H1 (cell line): ENCODE results near the gene MRPS27. TPM values are rescaled to one million over a fixed set of nuclear protein-coding genes. Genes with fewer than 3 reads are reported as not detected.

Experiments
- CTCF ChIA-PET: fragments of 300-600 bp; sonication (Branson Sonifier 250); formaldehyde crosslinking; loops from one replicate; lab custom pipeline; 2021; ENCODE audit not compliant: partially characterized antibody; lab: Charles Lee
- POLR2A ChIA-PET: fragments of 300-600 bp; sonication (Branson Sonifier 250); formaldehyde crosslinking; loops from one replicate; lab custom pipeline; 2021; ENCODE audit warnings: inconsistent platforms; ENCODE audit not compliant: partially characterized antibody; lab: Charles Lee
- DNase-seq, 2 experiments: peaks; one replicate each; pipeline versions ENCODE4 v3.0.0 to v3.0.0-alpha.2; 2010 to 2022; ENCODE audit warnings: low spot score in 2 of 2, low read depth in 1 of 2, mixed read lengths in 1 of 2
- FAIRE-seq: peaks from 2 replicates; lab custom pipeline; 2011; peaks lifted over from hg19 to GRCh38; lab: Jason Lieb, UNC
- H2AFZ ChIP-seq: 2 replicates; pipeline ENCODE4 v1.8.1; 2012; ENCODE audit warnings: low read length, inconsistent platforms
- H2AK5ac ChIP-seq: 2 replicates; pipeline ENCODE4 v1.6.1; 2013; ENCODE audit warnings: low read depth, low read length
- H2BK120ac ChIP-seq: replicated peaks from 2 replicates; pipeline ENCODE3; 2013; ENCODE audit warnings: low read depth, low read length, inconsistent platforms
- H2BK12ac ChIP-seq: 2 replicates; pipeline ENCODE4 v1.6.1; 2013; ENCODE audit warnings: low read depth, low read length
- H2BK15ac ChIP-seq: 2 replicates; pipeline ENCODE4 v1.6.1; 2013; ENCODE audit warnings: low read length
- H2BK20ac ChIP-seq: 2 replicates; pipeline ENCODE4 v1.6.1; 2013; ENCODE audit warnings: low read length
- H2BK5ac ChIP-seq: 2 replicates; pipeline ENCODE4 v1.6.1; 2013; ENCODE audit warnings: low read depth, low read length
- H3K14ac ChIP-seq: 2 replicates; pipeline ENCODE4 v1.6.1; 2013; ENCODE audit warnings: inconsistent platforms; ENCODE audit not compliant: insufficient read length
- H3K18ac ChIP-seq: 2 replicates; pipeline ENCODE4 v1.6.1; 2013; ENCODE audit warnings: low read length; ENCODE audit errors: extremely low read depth
- H3K23ac ChIP-seq: 2 replicates; pipeline ENCODE4 v1.6.1; 2013; ENCODE audit warnings: inconsistent platforms; ENCODE audit not compliant: insufficient read length
- H3K23me2 ChIP-seq: 2 replicates; pipeline ENCODE4 v1.6.1; 2013; ENCODE audit warnings: low read depth, low read length
- H3K27ac ChIP-seq: 2 replicates; pipeline ENCODE4 v1.6.1; 2011; ENCODE audit warnings: low read depth, low read length, inconsistent platforms
- H3K27me3 ChIP-seq, 4 experiments: replicated peaks in 1 of 4; 1 replicate in 1 of 4; 2 replicates in 3 of 4; pipeline versions ENCODE4 v1.6.1 to v1.8.1; 2011 to 2013; ENCODE audit warnings: low read length in 3 of 4, mild to moderate bottlenecking in 3 of 4, inconsistent platforms in 2 of 4, mixed read lengths in 2 of 4, moderate library complexity in 1 of 4; ENCODE audit not compliant: control insufficient read depth in 3 of 4, insufficient read depth in 3 of 4; ENCODE audit errors: extremely low read depth in 1 of 4
- H3K36me3 ChIP-seq, 4 experiments: 2 replicates each; pipeline versions ENCODE4 v1.6.1 to v1.8.1; 2011 to 2013; ENCODE audit warnings: mild to moderate bottlenecking in 4 of 4, low read length in 3 of 4, moderate library complexity in 2 of 4, control low read depth in 1 of 4, inconsistent platforms in 1 of 4; ENCODE audit not compliant: insufficient read depth in 4 of 4, control insufficient read depth in 2 of 4
- H3K4ac ChIP-seq: replicated peaks from 2 replicates; pipeline ENCODE3; 2013; ENCODE audit warnings: low read length, low read depth, mixed read lengths, inconsistent platforms; ENCODE audit not compliant: insufficient read length
- H3K4me1 ChIP-seq, 4 experiments: replicated peaks in 1 of 4; 1 replicate in 1 of 4; 2 replicates in 3 of 4; pipeline versions ENCODE4 v1.6.1 to v1.8.1; 2011 to 2013; ENCODE audit warnings: low read length in 3 of 4, inconsistent platforms in 2 of 4, mixed read lengths in 1 of 4; ENCODE audit not compliant: insufficient read depth in 4 of 4, control insufficient read depth in 3 of 4
- H3K4me2 ChIP-seq, 2 experiments: 2 replicates each; pipeline versions ENCODE4 v1.6.1 to v1.8.1; 2011 to 2013; ENCODE audit warnings: low read depth in 2 of 2, low read length in 2 of 2, control low read depth in 1 of 2, inconsistent platforms in 1 of 2, mild to moderate bottlenecking in 1 of 2; ENCODE audit not compliant: insufficient read depth in 1 of 2
- H3K4me3 ChIP-seq, 4 experiments: fragments of 200-600, 300-600 bp in 1 of 4; sonication (generic), shearing (Covaris generic), sonication (Bioruptor Twin) in 1 of 4; 2 replicates each; pipeline versions ENCODE4 v1.5.1 to v1.8.1; 2011 to 2016; ENCODE audit warnings: low read length in 4 of 4, low read depth in 3 of 4, control low read depth in 2 of 4, inconsistent platforms in 2 of 4, mild to moderate bottlenecking in 2 of 4, mixed read lengths in 1 of 4, moderate library complexity in 1 of 4; ENCODE audit not compliant: insufficient read depth in 2 of 4; ENCODE audit errors: extremely low read depth in 1 of 4
- H3K56ac ChIP-seq: replicated peaks from 2 replicates; pipeline ENCODE3; 2013; ENCODE audit warnings: low read depth, mild to moderate bottlenecking, mixed read lengths, low read length, inconsistent platforms; ENCODE audit not compliant: insufficient read length
- H3K79me1 ChIP-seq: 2 replicates; pipeline ENCODE4 v1.6.1; 2013; ENCODE audit warnings: low read depth, low read length, control low read depth
- H3K79me2 ChIP-seq, 2 experiments: 2 replicates each; pipeline versions ENCODE4 v1.6.1 to v1.8.1; 2012 to 2013; ENCODE audit warnings: low read length in 2 of 2, mild to moderate bottlenecking in 2 of 2, inconsistent platforms in 1 of 2; ENCODE audit not compliant: insufficient read depth in 2 of 2, control insufficient read depth in 1 of 2
- H3K9ac ChIP-seq, 4 experiments: replicated peaks in 1 of 4; 1 replicate in 1 of 4; 2 replicates in 3 of 4; pipeline versions ENCODE4 v1.6.1 to v1.8.1; 2011 to 2013; ENCODE audit warnings: low read depth in 3 of 4, low read length in 3 of 4, control low read depth in 2 of 4, mild to moderate bottlenecking in 2 of 4, moderate library complexity in 2 of 4, inconsistent platforms in 1 of 4; ENCODE audit errors: extremely low read depth in 1 of 4
- H3K9me3 ChIP-seq, 2 experiments: 2 replicates each; pipeline versions ENCODE4 v1.6.1 to v1.8.1; 2012 to 2013; ENCODE audit warnings: mild to moderate bottlenecking in 2 of 2, moderate library complexity in 2 of 2, control low read depth in 1 of 2, inconsistent platforms in 1 of 2, low read depth in 1 of 2, low read length in 1 of 2, mixed read lengths in 1 of 2; ENCODE audit not compliant: insufficient read depth in 2 of 2
- H4K20me1 ChIP-seq, 2 experiments: replicated peaks in 1 of 2; 2 replicates each; pipeline versions ENCODE3 to v1.8.1; 2011 to 2013; ENCODE audit warnings: inconsistent platforms in 2 of 2, low read length in 2 of 2, mild to moderate bottlenecking in 1 of 2; ENCODE audit not compliant: insufficient read depth in 2 of 2, control insufficient read depth in 1 of 2
- H4K5ac ChIP-seq: 2 replicates; pipeline ENCODE4 v1.6.1; 2013; ENCODE audit warnings: low read length, low read depth, mixed read lengths, inconsistent platforms; ENCODE audit not compliant: insufficient read length
- H4K8ac ChIP-seq: 2 replicates; pipeline ENCODE4 v1.8.0; 2013; ENCODE audit warnings: mild to moderate bottlenecking, moderate library complexity, low read length, inconsistent platforms; ENCODE audit not compliant: insufficient read depth; ENCODE audit errors: extremely low read depth
- H4K91ac ChIP-seq: replicated peaks from 2 replicates; pipeline ENCODE3; 2013; ENCODE audit warnings: low read length, mixed read lengths, inconsistent platforms; ENCODE audit not compliant: insufficient read length
- ASH2L ChIP-seq: fragments of 200-600, 300-600 bp; sonication (generic); IDR thresholded peaks from one replicate; pipeline ENCODE4 v1.7.1; 2017; ENCODE audit warnings: low read length
- FOSL1 ChIP-seq: IDR thresholded peaks from 2 replicates; pipeline ENCODE4 v1.6.1; 2011; ENCODE audit warnings: mild to moderate bottlenecking, low read depth, low read length, moderate library complexity; ENCODE audit not compliant: insufficient read depth
- KDM5A ChIP-seq: fragments of 200-600 bp; IDR thresholded peaks from 2 replicates; pipeline ENCODE4 v1.7.1; 2012; ENCODE audit warnings: mild to moderate bottlenecking, low read length, inconsistent platforms, mixed read lengths
- POLR2A ChIP-seq, 2 experiments: IDR thresholded peaks; 1 replicate in 1 of 2; 2 replicates in 1 of 2; pipeline ENCODE4 v1.6.1; 2011; ENCODE audit warnings: low read depth in 2 of 2, low read length in 2 of 2, mild to moderate bottlenecking in 2 of 2; ENCODE audit errors: control extremely low read depth in 1 of 2
- SIX5 ChIP-seq: IDR thresholded peaks from 2 replicates; pipeline ENCODE4 v1.6.1; 2011; ENCODE audit warnings: mild to moderate bottlenecking, low read depth, low read length
- SP2 ChIP-seq: IDR thresholded peaks from 2 replicates; pipeline ENCODE4 v1.6.1; 2012; ENCODE audit warnings: mild to moderate bottlenecking, low read length, inconsistent platforms
- WGBS, 2 experiments: shearing (Covaris generic) in 1 of 2; methylation state at CpG; one replicate each; pipeline versions ENCODE4 v1.1.6 to v1.1.7; 2013 to 2015; ENCODE audit warnings: low lambda C conversion rate in 2 of 2, mixed read lengths in 2 of 2, inconsistent platforms in 1 of 2, low coverage in 1 of 2, missing lambda C conversion rate in 1 of 2; ENCODE audit not compliant: insufficient replicate concordance in 2 of 2, insufficient coverage in 1 of 2, insufficient read length in 1 of 2; ENCODE audit errors: extremely low coverage in 1 of 2, missing lambda C conversion rate in 1 of 2; 5-methylcytosine and 5-hydroxymethylcytosine counted together
- polyA plus RNA-seq, 7 experiments: library from polyadenylated mRNA; depleted of rRNA in 3 of 7; stranded (reverse) in 5 of 7; unstranded in 2 of 7; fragments of >200 nt in 5 of 7; fragments of 200-250 nt in 2 of 7; gene quantifications; 1 replicate in 5 of 7; 2 replicates in 1 of 7; 4 replicates in 1 of 7; pipeline versions ENCODE4 v1.2.1 to v1.2.3, GENCODE V29; 2011 to 2013; ENCODE audit warnings: missing spikeins in 2 of 7, mixed read lengths in 2 of 7
- total RNA-seq: library from RNA; stranded (reverse); fragmentation: NEBNext Ultra II Directional; extraction: Animal tissue kit (Norgen Biotek cat#: 25700); gene quantifications from 2 replicates; pipeline ENCODE4 v1.2.1, GENCODE V29; 2021
- TF ChIP-seq, protein P1 (sequence below): IDR thresholded peaks from 2 replicates; pipeline ENCODE4 v1.6.1; 2011; ENCODE audit warnings: low read length, improper control_type of control experiment
- TF ChIP-seq, protein P2 (sequence below), 3 experiments: IDR thresholded peaks; 1 replicate in 2 of 3; 2 replicates in 1 of 3; pipeline versions ENCODE4 v1.5.1 to v1.6.1; 2011; ENCODE audit warnings: low read length in 3 of 3, mild to moderate bottlenecking in 3 of 3, inconsistent platforms in 2 of 3, low read depth in 1 of 3, moderate library complexity in 1 of 3; ENCODE audit not compliant: insufficient read depth in 1 of 3; ENCODE audit errors: control extremely low read depth in 1 of 3
- TF ChIP-seq, protein P3 (sequence below): IDR thresholded peaks from 2 replicates; pipeline ENCODE4 v1.6.1; 2012; ENCODE audit warnings: low read length, inconsistent platforms

MRPS27 gene
- total and polyA plus RNA-seq, 2 of the 8 experiments (the other 6 are each of a cell fraction or from before 2014, with no cell fraction given), result 93.2 to 102 TPM

DNA sequence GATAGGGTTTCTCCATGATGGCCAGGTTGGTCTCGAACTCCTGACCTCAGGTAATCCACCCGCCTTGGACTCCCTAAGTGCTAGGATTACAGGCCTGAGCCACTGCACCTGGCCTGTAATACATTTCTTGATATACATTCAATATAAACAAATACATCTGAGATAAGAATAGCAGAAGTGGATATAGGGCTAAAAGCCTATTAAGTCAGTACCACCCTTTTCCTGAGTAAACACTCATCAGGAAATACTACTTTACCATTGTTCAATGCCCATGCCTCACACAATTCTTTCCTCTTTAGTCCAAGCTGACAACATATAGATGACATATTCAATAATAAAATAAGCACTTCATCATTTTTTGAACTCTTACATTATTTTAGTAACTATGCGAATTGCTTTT lies 64.8 kb downstream of the MRPS27 start:
- Histone ChIP-seq H3K14ac (no peak overlapping the region), H2BK20ac (no peak overlapping the region), H2AK5ac (no peak overlapping the region), H3K23me2 (no peaks in the 10 kb centered on the region), H2BK12ac (no peak overlapping the region), H3K4me3 (no peak overlapping the region), H3K27ac (no peak overlapping the region), H3K9me3 (no peaks in the 10 kb centered on the region), H4K5ac (no peak overlapping the region), H3K18ac (no peak overlapping the region), H4K20me1 (peaks cover 0 to 3% of the 10 kb centered on the region in 2 experiments), H3K4ac (no peak overlapping the region), H2BK120ac (no peak overlapping the region), H2BK5ac (no peak overlapping the region), H3K9ac (no peak overlapping the region), H4K8ac (no peak overlapping the region), H3K79me1 (peaks cover 2% of the 10 kb centered on the region; the same call in 1 of the 2 replicates), H3K4me2 (no peak overlapping the region), H3K27me3 (no peaks in the 10 kb centered on the region), H4K91ac (no peak overlapping the region), H3K56ac (no peak overlapping the region), H3K36me3 (no peaks in the 10 kb centered on the region; a peak in 3 of 8 replicates), H2AFZ (no peak overlapping the region), H2BK15ac (no peak overlapping the region), H3K4me1 (no peaks in the 10 kb centered on the region), H3K79me2 (peaks cover 0 to 4% of the 10 kb centered on the region in 2 experiments; a peak in 2 of 4 replicates), H3K23ac (no peak overlapping the region)
- 97% methylated on average over 3 of the region's 3 CpGs; no CpG with 5 or more reads in 1 of the 2 experiments for WGBS, 2 experiments
- CTCF ChIA-PET, result interaction anchor here (1.1 kb wide), 1 partner anchor 12 kb away, joined by 4 read pairs; no protein-coding TSS in a partner anchor
- POLR2A ChIA-PET, result no interaction called here
- DNase-seq (no peak), FAIRE-seq (no peak)
- TF ChIP-seq SP2 (no peak), KDM5A (no peak), POLR2A (IDR thresholded peaks at IDR 0.05; ENCODE audit: control extremely low read depth in 1 of 2, low read depth in 2 of 2, low read length in 2 of 2) (no peak), FOSL1 (no peak), ASH2L (no peak), SIX5 (no peak)
- TF ChIP-seq, protein P1, sequence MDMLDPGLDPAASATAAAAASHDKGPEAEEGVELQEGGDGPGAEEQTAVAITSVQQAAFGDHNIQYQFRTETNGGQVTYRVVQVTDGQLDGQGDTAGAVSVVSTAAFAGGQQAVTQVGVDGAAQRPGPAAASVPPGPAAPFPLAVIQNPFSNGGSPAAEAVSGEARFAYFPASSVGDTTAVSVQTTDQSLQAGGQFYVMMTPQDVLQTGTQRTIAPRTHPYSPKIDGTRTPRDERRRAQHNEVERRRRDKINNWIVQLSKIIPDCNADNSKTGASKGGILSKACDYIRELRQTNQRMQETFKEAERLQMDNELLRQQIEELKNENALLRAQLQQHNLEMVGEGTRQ, result no peak
- TF ChIP-seq, protein P2, sequence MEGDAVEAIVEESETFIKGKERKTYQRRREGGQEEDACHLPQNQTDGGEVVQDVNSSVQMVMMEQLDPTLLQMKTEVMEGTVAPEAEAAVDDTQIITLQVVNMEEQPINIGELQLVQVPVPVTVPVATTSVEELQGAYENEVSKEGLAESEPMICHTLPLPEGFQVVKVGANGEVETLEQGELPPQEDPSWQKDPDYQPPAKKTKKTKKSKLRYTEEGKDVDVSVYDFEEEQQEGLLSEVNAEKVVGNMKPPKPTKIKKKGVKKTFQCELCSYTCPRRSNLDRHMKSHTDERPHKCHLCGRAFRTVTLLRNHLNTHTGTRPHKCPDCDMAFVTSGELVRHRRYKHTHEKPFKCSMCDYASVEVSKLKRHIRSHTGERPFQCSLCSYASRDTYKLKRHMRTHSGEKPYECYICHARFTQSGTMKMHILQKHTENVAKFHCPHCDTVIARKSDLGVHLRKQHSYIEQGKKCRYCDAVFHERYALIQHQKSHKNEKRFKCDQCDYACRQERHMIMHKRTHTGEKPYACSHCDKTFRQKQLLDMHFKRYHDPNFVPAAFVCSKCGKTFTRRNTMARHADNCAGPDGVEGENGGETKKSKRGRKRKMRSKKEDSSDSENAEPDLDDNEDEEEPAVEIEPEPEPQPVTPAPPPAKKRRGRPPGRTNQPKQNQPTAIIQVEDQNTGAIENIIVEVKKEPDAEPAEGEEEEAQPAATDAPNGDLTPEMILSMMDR (IDR thresholded peaks at IDR 0.05; ENCODE audit: control extremely low read depth in 1 of 3, insufficient read depth in 1 of 3, low read depth in 1 of 3, low read length in 3 of 3), result no peak
- TF ChIP-seq, protein P3, sequence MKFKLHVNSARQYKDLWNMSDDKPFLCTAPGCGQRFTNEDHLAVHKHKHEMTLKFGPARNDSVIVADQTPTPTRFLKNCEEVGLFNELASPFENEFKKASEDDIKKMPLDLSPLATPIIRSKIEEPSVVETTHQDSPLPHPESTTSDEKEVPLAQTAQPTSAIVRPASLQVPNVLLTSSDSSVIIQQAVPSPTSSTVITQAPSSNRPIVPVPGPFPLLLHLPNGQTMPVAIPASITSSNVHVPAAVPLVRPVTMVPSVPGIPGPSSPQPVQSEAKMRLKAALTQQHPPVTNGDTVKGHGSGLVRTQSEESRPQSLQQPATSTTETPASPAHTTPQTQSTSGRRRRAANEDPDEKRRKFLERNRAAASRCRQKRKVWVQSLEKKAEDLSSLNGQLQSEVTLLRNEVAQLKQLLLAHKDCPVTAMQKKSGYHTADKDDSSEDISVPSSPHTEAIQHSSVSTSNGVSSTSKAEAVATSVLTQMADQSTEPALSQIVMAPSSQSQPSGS, result no peak
